HG02840 (cell line): ENCODE results near the gene POTED.
"Not testable (repeated sequence)": the region's sequence is repeated elsewhere in the genome, so short reads cannot be mapped to it uniquely, and the experiment has no call there.

Source experiments
- ATAC-seq: cut with Tn5 transposase; IDR thresholded peaks from one replicate; pipeline ENCODE4 v1.9.1; 2021; ENCODE audit warnings: mild to moderate bottlenecking, moderate library complexity, moderate number of reproducible peaks; ENCODE audit not compliant: unreplicated experiment, low FRiP score

POTED gene

GRCh38 chr21:13609477-13609876, at the start of gene POTED:
Gene POTED, plus strand, starts transcription at chr21:13609777. Its CDS starts 452 bp downstream, at chr21:13610229.
- ATAC-seq = not testable (repeated sequence)

GRCh38 chr21:13650101-13650500, 40.5 kb downstream of the POTED start:
- ATAC-seq = not testable (repeated sequence)

- not testable (repeated sequence) for ATAC-seq
Measured at GRCh38 chr21:13651746-13652145, 42.2 kb downstream of the POTED start.
